OCI-LY1 (cell line): Measurements from ENCODE around the gene IRAG1.

ENCODE experiments used
- EZH2 ChIP-seq: fragments of 200-600 bp; sonication (generic), shearing (Covaris generic); IDR thresholded peaks from 2 replicates; pipeline ENCODE4 v1.8.0; 2017; ENCODE audit warnings: borderline replicate concordance, mixed run types, mild to moderate bottlenecking, antibody characterized with exemption, low read length, moderate library complexity, mixed read lengths
- TF ChIP-seq, protein P1 (sequence below): fragments of 200-600 bp; sonication (generic), shearing (Covaris generic); IDR thresholded peaks from 2 replicates; pipeline ENCODE4 v1.5.1; 2017; ENCODE audit warnings: mild to moderate bottlenecking, antibody characterized with exemption, low read length, moderate library complexity, mixed read lengths

DNA sequence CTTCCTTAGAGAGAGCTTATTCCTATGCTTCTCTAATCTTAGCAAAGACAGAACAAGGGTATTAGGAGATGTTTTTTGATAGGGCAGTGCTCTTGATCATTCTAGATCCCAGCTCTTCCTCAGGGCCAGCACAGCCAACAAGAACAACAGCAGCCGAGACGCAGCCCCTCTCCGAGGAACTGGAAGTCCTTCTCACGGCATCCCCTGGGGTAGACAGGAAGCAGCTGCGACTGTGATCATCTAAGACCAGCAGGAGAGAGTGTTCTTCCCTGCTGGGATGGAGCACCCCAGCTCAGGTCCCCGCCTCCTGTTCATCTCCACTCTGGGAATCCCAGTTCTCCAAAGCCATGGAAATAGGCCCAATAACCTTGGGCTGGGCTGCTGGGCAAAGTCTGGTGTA, 29.6 kb downstream of the IRAG1 start:
- TF ChIP-seq, protein P1, sequence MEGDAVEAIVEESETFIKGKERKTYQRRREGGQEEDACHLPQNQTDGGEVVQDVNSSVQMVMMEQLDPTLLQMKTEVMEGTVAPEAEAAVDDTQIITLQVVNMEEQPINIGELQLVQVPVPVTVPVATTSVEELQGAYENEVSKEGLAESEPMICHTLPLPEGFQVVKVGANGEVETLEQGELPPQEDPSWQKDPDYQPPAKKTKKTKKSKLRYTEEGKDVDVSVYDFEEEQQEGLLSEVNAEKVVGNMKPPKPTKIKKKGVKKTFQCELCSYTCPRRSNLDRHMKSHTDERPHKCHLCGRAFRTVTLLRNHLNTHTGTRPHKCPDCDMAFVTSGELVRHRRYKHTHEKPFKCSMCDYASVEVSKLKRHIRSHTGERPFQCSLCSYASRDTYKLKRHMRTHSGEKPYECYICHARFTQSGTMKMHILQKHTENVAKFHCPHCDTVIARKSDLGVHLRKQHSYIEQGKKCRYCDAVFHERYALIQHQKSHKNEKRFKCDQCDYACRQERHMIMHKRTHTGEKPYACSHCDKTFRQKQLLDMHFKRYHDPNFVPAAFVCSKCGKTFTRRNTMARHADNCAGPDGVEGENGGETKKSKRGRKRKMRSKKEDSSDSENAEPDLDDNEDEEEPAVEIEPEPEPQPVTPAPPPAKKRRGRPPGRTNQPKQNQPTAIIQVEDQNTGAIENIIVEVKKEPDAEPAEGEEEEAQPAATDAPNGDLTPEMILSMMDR, result no peak
- TF ChIP-seq EZH2, result no peak
